PC-9 (cell line): Measurements from ENCODE around the gene GRIA1. TPM values are rescaled to one million over a fixed set of nuclear protein-coding genes. Genes with fewer than 3 reads are reported as not detected.

Experiments
- BruUV-seq: library from RNA; stranded (reverse); fragments of 400-500 nt; replicated peaks from 2 replicates; lab custom pipeline; 2021; lab: Mats Ljungman, UMichigan
- CTCF ChIA-PET: fragments of 300-600 bp; sonication (Branson Sonifier 250); formaldehyde crosslinking; loops from one replicate; lab custom pipeline; 2022; ENCODE audit warnings: antibody characterized with exemption; lab: Charles Lee
- POLR2A ChIA-PET: fragments of 300-600 bp; sonication (Branson Sonifier 250); formaldehyde crosslinking; loops from one replicate; lab custom pipeline; 2022; ENCODE audit warnings: antibody characterized with exemption; ENCODE audit not compliant: unreplicated experiment; lab: Charles Lee
- DNase-seq, 2 experiments: peaks; one replicate each; pipeline versions ENCODE4 v3.0.0 to v3.0.0-alpha.2; 2015 to 2022; ENCODE audit warnings: mixed read lengths in 1 of 2
- H2AFZ ChIP-seq: fragments of 200-600 bp; sonication (generic); 2 replicates; pipeline ENCODE4 v1.8.1; 2017; ENCODE audit warnings: antibody characterized with exemption
- H3F3A ChIP-seq: fragments of 200-600 bp; sonication (generic); 2 replicates; pipeline ENCODE4 v1.8.1; 2017; ENCODE audit warnings: antibody characterized with exemption, mild to moderate bottlenecking, low read depth; ENCODE audit not compliant: insufficient read depth
- H3K27ac ChIP-seq: fragments of 200-600 bp; sonication (generic); 2 replicates; pipeline ENCODE4 v1.6.1; 2016; ENCODE audit warnings: mixed run types
- H3K27me3 ChIP-seq: fragments of 200-600 bp; sonication (generic); 2 replicates; pipeline ENCODE4 v1.6.1; 2016; ENCODE audit warnings: low read depth, mixed run types; ENCODE audit not compliant: insufficient read depth
- H3K36me3 ChIP-seq: fragments of 200-600 bp; sonication (generic); 2 replicates; pipeline ENCODE4 v1.6.1; 2016; ENCODE audit warnings: low read depth, mixed run types
- H3K4me1 ChIP-seq: fragments of 200-600 bp; sonication (generic); replicated peaks from 2 replicates; pipeline ENCODE4 v1.6.1; 2016; ENCODE audit warnings: mixed run types; ENCODE audit not compliant: insufficient read depth
- H3K4me2 ChIP-seq: fragments of 200-600 bp; sonication (generic); 2 replicates; pipeline ENCODE4 v1.6.1; 2017; ENCODE audit warnings: mixed run types
- H3K4me3 ChIP-seq: fragments of 200-600 bp; sonication (generic); 2 replicates; pipeline ENCODE4 v1.6.1; 2016; ENCODE audit warnings: mixed run types
- H3K79me2 ChIP-seq: fragments of 200-600 bp; sonication (generic); 2 replicates; pipeline ENCODE4 v1.6.1; 2017; ENCODE audit warnings: low read depth, mixed run types
- H3K9me2 ChIP-seq: fragments of 200-600 bp; sonication (generic); 2 replicates; pipeline ENCODE4 v1.8.1; 2017; ENCODE audit warnings: mild to moderate bottlenecking; ENCODE audit not compliant: insufficient read depth
- H3K9me3 ChIP-seq: fragments of 200-600 bp; sonication (generic); 2 replicates; pipeline ENCODE4 v1.8.1; 2016; ENCODE audit warnings: low read depth; ENCODE audit not compliant: insufficient read depth
- H4K20me1 ChIP-seq: fragments of 200-600 bp; sonication (generic); 2 replicates; pipeline ENCODE4 v1.8.1; 2017; ENCODE audit not compliant: insufficient read depth
- EZH2 ChIP-seq: fragments of 200-600 bp; sonication (generic); IDR thresholded peaks from 2 replicates; pipeline ENCODE4 v1.8.0; 2017; ENCODE audit warnings: antibody characterized with exemption, low read depth
- intact Hi-C: fragments of 100-400 bp; cut with micrococcal nuclease; formaldehyde crosslinking; loops from one replicate; pipeline ENCODE4 v1.10.0; 2022; ENCODE audit not compliant: unreplicated experiment
- total RNA-seq: library from RNA; stranded (reverse); gene quantifications from 2 replicates; pipeline ENCODE4 v1.2.3, GENCODE V29; 2021
- TF ChIP-seq, protein P1 (sequence below): fragments of 200-600 bp; sonication (generic); conservative IDR thresholded peaks from 2 replicates; pipeline ENCODE4 v1.6.1; 2017; ENCODE audit warnings: mixed run types, antibody characterized with exemption, mild to moderate bottlenecking, moderate library complexity

GRIA1 gene
- total RNA-seq, 1 experiment from 2014 or later, result not detected

DNA sequence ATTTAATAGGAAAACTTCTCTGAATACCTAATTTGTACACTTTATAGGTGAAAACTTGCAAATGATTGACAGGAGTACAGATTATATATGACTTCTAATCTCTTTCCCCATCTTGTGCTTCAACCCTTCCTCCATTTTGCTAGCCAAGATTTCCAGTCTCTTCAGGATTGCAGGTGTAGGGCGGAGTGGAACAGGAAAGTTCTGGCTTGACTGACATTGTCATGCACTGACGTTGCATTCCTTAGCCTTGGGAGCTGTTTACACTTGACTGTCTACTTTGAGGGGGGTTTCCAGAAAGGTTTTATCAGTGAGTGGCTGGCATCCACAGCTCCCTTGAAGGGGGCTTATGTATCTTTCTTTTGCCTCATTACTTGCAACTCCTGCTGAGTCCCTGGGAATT is 34.1 kb upstream of the GRIA1 start:
- H3K4me2 ChIP-seq, result no peak overlapping the region
- BruUV-seq, result no TSS peak
- ChIA-PET POLR2A (no interaction called here), CTCF (no interaction called here)
- H3K4me3 ChIP-seq, result no peak overlapping the region
- no peaks in the 10 kb centered on the region for H3K9me3 ChIP-seq
- TF ChIP-seq, protein P1, sequence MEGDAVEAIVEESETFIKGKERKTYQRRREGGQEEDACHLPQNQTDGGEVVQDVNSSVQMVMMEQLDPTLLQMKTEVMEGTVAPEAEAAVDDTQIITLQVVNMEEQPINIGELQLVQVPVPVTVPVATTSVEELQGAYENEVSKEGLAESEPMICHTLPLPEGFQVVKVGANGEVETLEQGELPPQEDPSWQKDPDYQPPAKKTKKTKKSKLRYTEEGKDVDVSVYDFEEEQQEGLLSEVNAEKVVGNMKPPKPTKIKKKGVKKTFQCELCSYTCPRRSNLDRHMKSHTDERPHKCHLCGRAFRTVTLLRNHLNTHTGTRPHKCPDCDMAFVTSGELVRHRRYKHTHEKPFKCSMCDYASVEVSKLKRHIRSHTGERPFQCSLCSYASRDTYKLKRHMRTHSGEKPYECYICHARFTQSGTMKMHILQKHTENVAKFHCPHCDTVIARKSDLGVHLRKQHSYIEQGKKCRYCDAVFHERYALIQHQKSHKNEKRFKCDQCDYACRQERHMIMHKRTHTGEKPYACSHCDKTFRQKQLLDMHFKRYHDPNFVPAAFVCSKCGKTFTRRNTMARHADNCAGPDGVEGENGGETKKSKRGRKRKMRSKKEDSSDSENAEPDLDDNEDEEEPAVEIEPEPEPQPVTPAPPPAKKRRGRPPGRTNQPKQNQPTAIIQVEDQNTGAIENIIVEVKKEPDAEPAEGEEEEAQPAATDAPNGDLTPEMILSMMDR, result no peak
- no peak for TF ChIP-seq EZH2
- no peaks in the 10 kb centered on the region for H3K9me2 ChIP-seq
- no peak overlapping the region for H2AFZ ChIP-seq
- no peaks in the 10 kb centered on the region for H4K20me1 ChIP-seq
- H3K79me2 ChIP-seq, result no peaks in the 10 kb centered on the region
- no peak overlapping the region for H3K27ac ChIP-seq
- no peaks in the 10 kb centered on the region for H3K27me3 ChIP-seq
- intact Hi-C loops, result no loop called here
- no peaks in the 10 kb centered on the region for H3K36me3 ChIP-seq
- H3K4me1 ChIP-seq, result no peaks in the 10 kb centered on the region
- H3F3A ChIP-seq, result no peaks in the 10 kb centered on the region
- no peak for DNase-seq

DNA sequence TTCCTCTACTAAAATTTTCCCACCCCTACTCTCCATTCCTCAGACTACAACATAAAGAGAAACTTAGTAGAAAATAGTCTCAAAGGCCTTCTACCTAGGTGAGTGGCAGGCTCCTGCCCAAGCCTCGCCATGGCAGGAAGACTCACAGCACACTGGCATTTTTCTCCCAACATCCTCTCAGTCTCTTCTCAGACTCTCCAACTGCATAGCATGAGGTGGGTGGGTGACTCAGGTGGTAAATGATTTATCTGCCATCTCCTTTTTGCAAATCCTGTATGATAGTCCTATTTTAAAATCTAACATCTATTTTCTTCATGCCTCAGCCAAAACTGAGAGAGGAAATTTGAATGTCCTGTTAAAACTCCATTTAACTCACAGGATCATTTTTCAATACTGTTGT is 33.5 kb upstream of the GRIA1 start:
- no peaks in the 10 kb centered on the region for H3K36me3 ChIP-seq
- H3K27me3 ChIP-seq, result no peaks in the 10 kb centered on the region
- no peaks in the 10 kb centered on the region for H4K20me1 ChIP-seq
- no peak overlapping the region for H3K4me3 ChIP-seq
- BruUV-seq, result no TSS peak
- ChIA-PET CTCF (no interaction called here), POLR2A (no interaction called here)
- no peak overlapping the region for H2AFZ ChIP-seq
- H3K27ac ChIP-seq, result no peak overlapping the region
- H3K4me1 ChIP-seq, result no peaks in the 10 kb centered on the region
- intact Hi-C loops, result no loop called here
- no peak for DNase-seq
- H3K4me2 ChIP-seq, result no peak overlapping the region
- no peaks in the 10 kb centered on the region for H3K9me2 ChIP-seq
- no peaks in the 10 kb centered on the region for H3F3A ChIP-seq
- H3K9me3 ChIP-seq, result no peaks in the 10 kb centered on the region
- no peaks in the 10 kb centered on the region for H3K79me2 ChIP-seq
- TF ChIP-seq, protein P1, result no peak
- TF ChIP-seq EZH2, result no peak

DNA sequence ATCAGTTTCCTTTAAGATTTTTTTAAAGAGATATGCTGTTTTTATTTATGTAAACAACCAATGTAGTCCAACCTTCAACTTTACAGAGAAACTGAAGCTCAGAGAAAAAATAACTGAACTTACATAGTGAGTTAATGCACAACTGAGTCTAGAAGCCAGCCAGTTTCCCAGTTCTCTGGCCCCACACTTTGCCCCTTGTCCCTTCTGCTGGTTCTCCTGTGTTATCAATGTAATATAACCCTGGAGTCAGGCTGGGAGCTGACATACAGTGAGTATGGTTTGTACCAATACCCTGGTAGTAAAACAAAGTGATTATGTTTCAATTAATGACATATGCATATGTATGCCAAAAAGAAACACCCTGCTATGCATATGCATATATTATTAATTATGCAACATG is 32.2 kb upstream of the GRIA1 start:
- no peak overlapping the region for H3K4me2 ChIP-seq
- H3K9me3 ChIP-seq, result no peaks in the 10 kb centered on the region
- no peak overlapping the region for H3K27ac ChIP-seq
- no peaks in the 10 kb centered on the region for H3K4me1 ChIP-seq
- ChIA-PET CTCF (no interaction called here), POLR2A (no interaction called here)
- H2AFZ ChIP-seq, result no peak overlapping the region
- intact Hi-C loops, result no loop called here
- no peaks in the 10 kb centered on the region for H3K79me2 ChIP-seq
- H3K9me2 ChIP-seq, result no peaks in the 10 kb centered on the region
- H3K4me3 ChIP-seq, result no peak overlapping the region
- BruUV-seq, result no TSS peak
- TF ChIP-seq, protein P1, result no peak
- TF ChIP-seq EZH2, result no peak
- no peaks in the 10 kb centered on the region for H3K36me3 ChIP-seq
- H3K27me3 ChIP-seq, result no peaks in the 10 kb centered on the region
- H3F3A ChIP-seq, result no peaks in the 10 kb centered on the region
- DNase-seq, result no peak
- H4K20me1 ChIP-seq, result no peaks in the 10 kb centered on the region
